GM23338 (cell line): Measurements from ENCODE around the gene CYP24A1. TPM values are rescaled to one million over a fixed set of nuclear protein-coding genes. Genes with fewer than 3 reads are reported as not detected.

Source experiments
- ATAC-seq: fragments of 200-7000 bp; cut with Tn5 transposase; 3 replicates; pipeline ENCODE4 v1.9.1; 2020
- DNase-seq: peaks from one replicate; pipeline ENCODE4 v3.0.0-alpha.2; 2015; ENCODE audit warnings: low spot score
- H2AFZ ChIP-seq: fragments of 200-600 bp; sonication (generic); 2 replicates; pipeline ENCODE4 v1.8.0; 2016; ENCODE audit warnings: antibody characterized with exemption, mild to moderate bottlenecking, moderate library complexity
- H3F3A ChIP-seq: fragments of 200-600 bp; sonication (generic); replicated peaks from 2 replicates; pipeline ENCODE4 v1.8.0; 2017; ENCODE audit warnings: antibody characterized with exemption, mixed run types, low read depth
- H3K27ac ChIP-seq: fragments of 200-600 bp; sonication (generic); 2 replicates; pipeline ENCODE4 v1.6.1; 2016; ENCODE audit warnings: low read depth
- H3K27me3 ChIP-seq: fragments of 200-600 bp; sonication (generic); 2 replicates; pipeline ENCODE4 v1.8.0; 2016; ENCODE audit warnings: mild to moderate bottlenecking, mixed run types, moderate library complexity; ENCODE audit not compliant: insufficient read depth
- H3K36me3 ChIP-seq: fragments of 200-600 bp; sonication (generic); 2 replicates; pipeline ENCODE4 v1.8.0; 2016; ENCODE audit warnings: mild to moderate bottlenecking; ENCODE audit not compliant: insufficient read depth
- H3K4me1 ChIP-seq: fragments of 200-600 bp; sonication (generic); 2 replicates; pipeline ENCODE4 v1.8.0; 2016; ENCODE audit warnings: mild to moderate bottlenecking, moderate library complexity; ENCODE audit not compliant: insufficient read depth
- H3K4me2 ChIP-seq: fragments of 200-600 bp; sonication (generic); 2 replicates; pipeline ENCODE4 v1.7.1; 2017; ENCODE audit warnings: mixed run types
- H3K4me3 ChIP-seq: fragments of 200-600 bp; sonication (generic); 2 replicates; pipeline ENCODE4 v1.6.1; 2016; ENCODE audit warnings: mixed run types
- H3K79me2 ChIP-seq: fragments of 200-600 bp; sonication (generic); replicated peaks from 2 replicates; pipeline ENCODE4 v1.8.0; 2017; ENCODE audit warnings: mild to moderate bottlenecking; ENCODE audit not compliant: insufficient read depth
- H3K9me2 ChIP-seq: fragments of 200-600 bp; sonication (generic); 2 replicates; pipeline ENCODE4 v1.8.0; 2017; ENCODE audit not compliant: insufficient read depth
- H4K20me1 ChIP-seq: fragments of 200-600 bp; sonication (generic); replicated peaks from 2 replicates; pipeline ENCODE4 v1.8.0; 2017; ENCODE audit warnings: mild to moderate bottlenecking; ENCODE audit not compliant: insufficient read depth
- H3K27ac Mint-ChIP-seq: 2 replicates; pipeline ENCODE4 v1.8.0; 2020; ENCODE audit warnings: inconsistent platforms, mild to moderate bottlenecking, moderate library complexity, mixed read lengths
- H3K27me3 Mint-ChIP-seq: 3 replicates; pipeline ENCODE4 v1.8.0; 2022; ENCODE audit warnings: low read depth, mild to moderate bottlenecking, moderate library complexity, mixed read lengths, inconsistent platforms; ENCODE audit not compliant: insufficient read depth, poor library complexity
- H3K36me3 Mint-ChIP-seq: 3 replicates; pipeline ENCODE4 v1.8.0; 2021; ENCODE audit warnings: low read depth, mild to moderate bottlenecking, inconsistent platforms, moderate library complexity, mixed read lengths
- H3K4me1 Mint-ChIP-seq: 3 replicates; pipeline ENCODE4 v1.8.0; 2020; ENCODE audit warnings: mild to moderate bottlenecking, inconsistent platforms, mixed read lengths
- H3K4me3 Mint-ChIP-seq: 3 replicates; pipeline ENCODE4 v1.8.0; 2021; ENCODE audit warnings: moderate library complexity, mild to moderate bottlenecking, inconsistent platforms, mixed read lengths
- H3K9me3 Mint-ChIP-seq: 3 replicates; pipeline ENCODE4 v1.8.0; 2020; ENCODE audit warnings: moderate library complexity, mild to moderate bottlenecking, inconsistent platforms, mixed read lengths
- CREB1 ChIP-seq: fragments of 250-450 bp; sonication (Bioruptor Pico); IDR thresholded peaks from 2 replicates; pipeline ENCODE4 v1.5.0; 2020; ENCODE audit warnings: low read depth, mild to moderate bottlenecking, moderate library complexity
- ZNF114 ChIP-seq: fragments of 250-450 bp; sonication (Bioruptor Pico); IDR thresholded peaks from 2 replicates; pipeline ENCODE4 v1.5.0; 2020; ENCODE audit warnings: mild to moderate bottlenecking, moderate library complexity
- ZNF331 ChIP-seq: fragments of 250-450 bp; sonication (Bioruptor Pico); IDR thresholded peaks from 2 replicates; pipeline ENCODE4 v1.5.0; 2020; ENCODE audit warnings: low read depth, mild to moderate bottlenecking, moderate library complexity
- polyA plus RNA-seq: library from polyadenylated mRNA; unstranded; fragments of >200 nt; fragmentation: Nextera tagmentation; extraction: Ambion mirVana; gene quantifications from 2 replicates; pipeline ENCODE4 v1.2.1, GENCODE V29; 2016
- total RNA-seq: library from RNA; depleted of rRNA; stranded (reverse); fragments of >200 nt; shearing (Covaris generic); gene quantifications from 2 replicates; pipeline ENCODE4 v1.2.3, GENCODE V29; 2014
- TF ChIP-seq, protein P1 (sequence below): fragments of 250-450 bp; sonication (Bioruptor Pico); IDR thresholded peaks from 2 replicates; pipeline ENCODE4 v1.5.0; 2020; ENCODE audit warnings: mild to moderate bottlenecking, moderate library complexity
- TF ChIP-seq, protein P2 (sequence below): IDR thresholded peaks from 2 replicates; pipeline ENCODE4 v1.6.1; 2016; ENCODE audit warnings: antibody characterized with exemption
- TF ChIP-seq, protein P3 (sequence below): IDR thresholded peaks from one replicate; pipeline ENCODE4 v1.6.1; 2018; ENCODE audit warnings: antibody characterized with exemption; ENCODE audit not compliant: unreplicated experiment

Gene CYP24A1
- total and polyA plus RNA-seq, 2 experiments from 2014 or later = 0.10 TPM; not detected in 1

DNA sequence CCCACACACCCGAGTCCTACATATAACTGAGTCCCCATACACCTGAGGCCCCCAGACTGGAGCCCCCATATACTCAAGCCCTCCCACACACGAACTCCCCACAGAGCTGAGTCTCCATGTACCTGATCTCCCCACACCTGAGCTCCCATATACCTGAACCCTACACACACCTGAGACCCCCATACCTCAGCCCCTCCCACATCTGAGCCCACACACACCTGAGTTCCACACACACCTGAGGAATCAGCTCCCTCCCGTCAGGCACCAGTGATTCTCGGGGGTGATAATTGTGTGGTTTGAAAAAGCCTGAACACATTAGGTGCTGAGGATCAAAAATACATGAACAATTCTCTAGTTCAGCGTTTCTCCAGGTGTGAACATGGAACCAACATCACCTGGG is 49.5 kb upstream of the CYP24A1 start (continued):
- TF ChIP-seq, protein P1, sequence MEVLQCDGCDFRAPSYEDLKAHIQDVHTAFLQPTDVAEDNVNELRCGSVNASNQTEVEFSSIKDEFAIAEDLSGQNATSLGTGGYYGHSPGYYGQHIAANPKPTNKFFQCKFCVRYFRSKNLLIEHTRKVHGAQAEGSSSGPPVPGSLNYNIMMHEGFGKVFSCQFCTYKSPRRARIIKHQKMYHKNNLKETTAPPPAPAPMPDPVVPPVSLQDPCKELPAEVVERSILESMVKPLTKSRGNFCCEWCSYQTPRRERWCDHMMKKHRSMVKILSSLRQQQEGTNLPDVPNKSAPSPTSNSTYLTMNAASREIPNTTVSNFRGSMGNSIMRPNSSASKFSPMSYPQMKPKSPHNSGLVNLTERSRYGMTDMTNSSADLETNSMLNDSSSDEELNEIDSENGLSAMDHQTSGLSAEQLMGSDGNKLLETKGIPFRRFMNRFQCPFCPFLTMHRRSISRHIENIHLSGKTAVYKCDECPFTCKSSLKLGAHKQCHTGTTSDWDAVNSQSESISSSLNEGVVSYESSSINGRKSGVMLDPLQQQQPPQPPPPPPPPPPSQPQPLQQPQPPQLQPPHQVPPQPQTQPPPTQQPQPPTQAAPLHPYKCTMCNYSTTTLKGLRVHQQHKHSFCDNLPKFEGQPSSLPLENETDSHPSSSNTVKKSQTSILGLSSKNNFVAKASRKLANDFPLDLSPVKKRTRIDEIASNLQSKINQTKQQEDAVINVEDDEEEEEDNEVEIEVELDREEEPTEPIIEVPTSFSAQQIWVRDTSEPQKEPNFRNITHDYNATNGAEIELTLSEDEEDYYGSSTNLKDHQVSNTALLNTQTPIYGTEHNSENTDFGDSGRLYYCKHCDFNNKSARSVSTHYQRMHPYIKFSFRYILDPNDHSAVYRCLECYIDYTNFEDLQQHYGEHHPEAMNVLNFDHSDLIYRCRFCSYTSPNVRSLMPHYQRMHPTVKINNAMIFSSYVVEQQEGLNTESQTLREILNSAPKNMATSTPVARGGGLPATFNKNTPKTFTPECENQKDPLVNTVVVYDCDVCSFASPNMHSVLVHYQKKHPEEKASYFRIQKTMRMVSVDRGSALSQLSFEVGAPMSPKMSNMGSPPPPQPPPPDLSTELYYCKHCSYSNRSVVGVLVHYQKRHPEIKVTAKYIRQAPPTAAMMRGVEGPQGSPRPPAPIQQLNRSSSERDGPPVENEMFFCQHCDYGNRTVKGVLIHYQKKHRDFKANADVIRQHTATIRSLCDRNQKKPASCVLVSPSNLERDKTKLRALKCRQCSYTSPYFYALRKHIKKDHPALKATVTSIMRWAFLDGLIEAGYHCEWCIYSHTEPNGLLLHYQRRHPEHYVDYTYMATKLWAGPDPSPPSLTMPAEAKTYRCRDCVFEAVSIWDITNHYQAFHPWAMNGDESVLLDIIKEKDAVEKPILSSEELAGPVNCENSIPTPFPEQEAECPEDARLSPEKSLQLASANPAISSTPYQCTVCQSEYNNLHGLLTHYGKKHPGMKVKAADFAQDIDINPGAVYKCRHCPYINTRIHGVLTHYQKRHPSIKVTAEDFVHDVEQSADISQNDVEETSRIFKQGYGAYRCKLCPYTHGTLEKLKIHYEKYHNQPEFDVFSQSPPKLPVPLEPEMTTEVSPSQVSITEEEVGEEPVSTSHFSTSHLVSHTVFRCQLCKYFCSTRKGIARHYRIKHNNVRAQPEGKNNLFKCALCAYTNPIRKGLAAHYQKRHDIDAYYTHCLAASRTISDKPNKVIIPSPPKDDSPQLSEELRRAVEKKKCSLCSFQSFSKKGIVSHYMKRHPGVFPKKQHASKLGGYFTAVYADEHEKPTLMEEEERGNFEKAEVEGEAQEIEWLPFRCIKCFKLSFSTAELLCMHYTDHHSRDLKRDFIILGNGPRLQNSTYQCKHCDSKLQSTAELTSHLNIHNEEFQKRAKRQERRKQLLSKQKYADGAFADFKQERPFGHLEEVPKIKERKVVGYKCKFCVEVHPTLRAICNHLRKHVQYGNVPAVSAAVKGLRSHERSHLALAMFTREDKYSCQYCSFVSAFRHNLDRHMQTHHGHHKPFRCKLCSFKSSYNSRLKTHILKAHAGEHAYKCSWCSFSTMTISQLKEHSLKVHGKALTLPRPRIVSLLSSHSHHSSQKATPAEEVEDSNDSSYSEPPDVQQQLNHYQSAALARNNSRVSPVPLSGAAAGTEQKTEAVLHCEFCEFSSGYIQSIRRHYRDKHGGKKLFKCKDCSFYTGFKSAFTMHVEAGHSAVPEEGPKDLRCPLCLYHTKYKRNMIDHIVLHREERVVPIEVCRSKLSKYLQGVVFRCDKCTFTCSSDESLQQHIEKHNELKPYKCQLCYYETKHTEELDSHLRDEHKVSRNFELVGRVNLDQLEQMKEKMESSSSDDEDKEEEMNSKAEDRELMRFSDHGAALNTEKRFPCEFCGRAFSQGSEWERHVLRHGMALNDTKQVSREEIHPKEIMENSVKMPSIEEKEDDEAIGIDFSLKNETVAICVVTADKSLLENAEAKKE (CRISPR knock-in tag) = no peak
- TF ChIP-seq, protein P2, sequence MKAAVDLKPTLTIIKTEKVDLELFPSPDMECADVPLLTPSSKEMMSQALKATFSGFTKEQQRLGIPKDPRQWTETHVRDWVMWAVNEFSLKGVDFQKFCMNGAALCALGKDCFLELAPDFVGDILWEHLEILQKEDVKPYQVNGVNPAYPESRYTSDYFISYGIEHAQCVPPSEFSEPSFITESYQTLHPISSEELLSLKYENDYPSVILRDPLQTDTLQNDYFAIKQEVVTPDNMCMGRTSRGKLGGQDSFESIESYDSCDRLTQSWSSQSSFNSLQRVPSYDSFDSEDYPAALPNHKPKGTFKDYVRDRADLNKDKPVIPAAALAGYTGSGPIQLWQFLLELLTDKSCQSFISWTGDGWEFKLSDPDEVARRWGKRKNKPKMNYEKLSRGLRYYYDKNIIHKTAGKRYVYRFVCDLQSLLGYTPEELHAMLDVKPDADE = no peak
- TF ChIP-seq ZNF331 (CRISPR knock-in tag) = no peak
- TF ChIP-seq ZNF114 = no peak
- TF ChIP-seq CREB1 (CRISPR knock-in tag) = no peak

GRCh38 chr20:54221996-54222890 is 48.5 kb upstream of the CYP24A1 start:
- H3K4me3 Mint-ChIP-seq = no peak overlapping the region
- H3K36me3 ChIP-seq = peaks cover 7% of the 10 kb centered on the region; the same call in 1 of the 2 replicates
- peaks cover 6% of the 10 kb centered on the region; the same call in 1 of the 2 replicates for H3K79me2 ChIP-seq
- H3K4me1 Mint-ChIP-seq = peaks cover 48% of the 10 kb centered on the region
- ATAC-seq (peak; percentile 34), DNase-seq (no peak)
- H2AFZ ChIP-seq = no peak overlapping the region
- H3K4me2 ChIP-seq = no peak overlapping the region; the same call in 1 of the 2 replicates
- no peaks in the 10 kb centered on the region for H3K27me3 ChIP-seq
- no peak overlapping the region for H3K27ac ChIP-seq
- H4K20me1 ChIP-seq = peaks cover 4% of the 10 kb centered on the region; the same call in 1 of the 2 replicates
- H3F3A ChIP-seq = no peaks in the 10 kb centered on the region
- H3K36me3 Mint-ChIP-seq = peaks cover 12% of the 10 kb centered on the region
- H3K27me3 Mint-ChIP-seq = peaks cover 5% of the 10 kb centered on the region
- H3K4me1 ChIP-seq = peaks cover 26% of the 10 kb centered on the region
- no peaks in the 10 kb centered on the region for H3K9me3 Mint-ChIP-seq
- H3K4me3 ChIP-seq = no peak overlapping the region
- H3K9me2 ChIP-seq = no peaks in the 10 kb centered on the region
- H3K27ac Mint-ChIP-seq = peak overlapping the region; percentile 66
- TF ChIP-seq, protein P3, sequence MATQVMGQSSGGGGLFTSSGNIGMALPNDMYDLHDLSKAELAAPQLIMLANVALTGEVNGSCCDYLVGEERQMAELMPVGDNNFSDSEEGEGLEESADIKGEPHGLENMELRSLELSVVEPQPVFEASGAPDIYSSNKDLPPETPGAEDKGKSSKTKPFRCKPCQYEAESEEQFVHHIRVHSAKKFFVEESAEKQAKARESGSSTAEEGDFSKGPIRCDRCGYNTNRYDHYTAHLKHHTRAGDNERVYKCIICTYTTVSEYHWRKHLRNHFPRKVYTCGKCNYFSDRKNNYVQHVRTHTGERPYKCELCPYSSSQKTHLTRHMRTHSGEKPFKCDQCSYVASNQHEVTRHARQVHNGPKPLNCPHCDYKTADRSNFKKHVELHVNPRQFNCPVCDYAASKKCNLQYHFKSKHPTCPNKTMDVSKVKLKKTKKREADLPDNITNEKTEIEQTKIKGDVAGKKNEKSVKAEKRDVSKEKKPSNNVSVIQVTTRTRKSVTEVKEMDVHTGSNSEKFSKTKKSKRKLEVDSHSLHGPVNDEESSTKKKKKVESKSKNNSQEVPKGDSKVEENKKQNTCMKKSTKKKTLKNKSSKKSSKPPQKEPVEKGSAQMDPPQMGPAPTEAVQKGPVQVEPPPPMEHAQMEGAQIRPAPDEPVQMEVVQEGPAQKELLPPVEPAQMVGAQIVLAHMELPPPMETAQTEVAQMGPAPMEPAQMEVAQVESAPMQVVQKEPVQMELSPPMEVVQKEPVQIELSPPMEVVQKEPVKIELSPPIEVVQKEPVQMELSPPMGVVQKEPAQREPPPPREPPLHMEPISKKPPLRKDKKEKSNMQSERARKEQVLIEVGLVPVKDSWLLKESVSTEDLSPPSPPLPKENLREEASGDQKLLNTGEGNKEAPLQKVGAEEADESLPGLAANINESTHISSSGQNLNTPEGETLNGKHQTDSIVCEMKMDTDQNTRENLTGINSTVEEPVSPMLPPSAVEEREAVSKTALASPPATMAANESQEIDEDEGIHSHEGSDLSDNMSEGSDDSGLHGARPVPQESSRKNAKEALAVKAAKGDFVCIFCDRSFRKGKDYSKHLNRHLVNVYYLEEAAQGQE = no peak
- no peak for TF ChIP-seq ZNF331 (CRISPR knock-in tag)
